Lower lobe of right lung (tissue), 2 donors: ENCODE measurements around the gene PTPRN2. TPM values are rescaled to one million over a fixed set of nuclear protein-coding genes. Genes with fewer than 3 reads are reported as not detected.
A peak's percentile ranks its signal among the peaks of the same experiment; 100 is the strongest.

Experiments
- ATAC-seq, 2 donors: fragments of 200-7000 bp; cut with Tn5 transposase; one replicate each; pipeline ENCODE4 v1.9.1; 2020 to 2022; ENCODE audit warnings: mild to moderate bottlenecking in 2 of 2, moderate library complexity in 2 of 2
- DNase-seq: peaks from one replicate; pipeline ENCODE4 v3.0.0-alpha.2; 2020
- H3K27ac ChIP-seq: fragments of 200-600 bp; one replicate; pipeline ENCODE4 v1.8.0; 2022
- H3K27me3 ChIP-seq: fragments of 200-600 bp; one replicate; pipeline ENCODE4 v1.8.0; 2022; ENCODE audit warnings: low read depth
- H3K36me3 ChIP-seq: fragments of 200-600 bp; one replicate; pipeline ENCODE4 v1.8.0; 2022; ENCODE audit warnings: mild to moderate bottlenecking
- H3K4me1 ChIP-seq: fragments of 200-600 bp; one replicate; pipeline ENCODE4 v1.8.0; 2022
- H3K4me3 ChIP-seq: fragments of 200-600 bp; one replicate; pipeline ENCODE4 v1.8.0; 2022; ENCODE audit warnings: mild to moderate bottlenecking
- H3K9me3 ChIP-seq: fragments of 200-600 bp; one replicate; pipeline ENCODE4 v1.8.0; 2022
- intact Hi-C: fragments of 100-400 bp; cut with DNase I; formaldehyde crosslinking; loops from one replicate; pipeline ENCODE4 v1.11.0; 2022
- total RNA-seq: library from RNA; stranded (reverse); fragmentation: NEBNext Ultra II Directional; extraction: Animal tissue kit (Norgen Biotek cat#: 25700); gene quantifications from one replicate; pipeline ENCODE4 v1.2.1, GENCODE V29; 2021
- TF ChIP-seq, protein P1 (sequence below): fragments of 200-600 bp; IDR thresholded peaks from one replicate; pipeline ENCODE4 v1.8.0; 2022; ENCODE audit warnings: antibody characterized with exemption, mild to moderate bottlenecking
- donor health status: DM: no; HTN: yes; CAD: no; lungs with severe emphysema.

The PTPRN2 gene
- total RNA-seq, 1 donor from 2014 or later = 6.8 TPM

DNA sequence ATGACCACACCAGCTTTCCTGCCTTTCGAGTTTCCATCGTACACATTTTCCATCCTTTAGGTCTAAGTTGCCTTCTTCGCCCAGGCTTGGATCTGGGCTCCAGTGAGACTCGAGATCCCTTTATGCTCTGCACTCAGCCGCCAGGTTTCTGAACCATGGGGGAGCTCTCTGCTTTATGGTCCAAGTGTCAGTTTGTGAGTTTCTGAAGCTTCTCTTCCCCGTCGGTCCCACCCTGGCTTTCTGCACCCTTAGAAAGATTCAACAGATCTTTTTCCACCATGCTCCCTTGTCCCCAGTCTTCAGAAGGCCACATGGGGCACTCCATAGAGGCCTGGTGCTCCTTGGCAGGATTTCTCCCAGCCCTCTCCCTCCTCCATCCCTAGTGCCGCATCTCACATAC, 402.0 kb downstream of the PTPRN2 start:
- no peaks in the 10 kb centered on the region for H3K4me1 ChIP-seq
- H3K27me3 ChIP-seq = no peaks in the 10 kb centered on the region
- TF ChIP-seq, protein P1, sequence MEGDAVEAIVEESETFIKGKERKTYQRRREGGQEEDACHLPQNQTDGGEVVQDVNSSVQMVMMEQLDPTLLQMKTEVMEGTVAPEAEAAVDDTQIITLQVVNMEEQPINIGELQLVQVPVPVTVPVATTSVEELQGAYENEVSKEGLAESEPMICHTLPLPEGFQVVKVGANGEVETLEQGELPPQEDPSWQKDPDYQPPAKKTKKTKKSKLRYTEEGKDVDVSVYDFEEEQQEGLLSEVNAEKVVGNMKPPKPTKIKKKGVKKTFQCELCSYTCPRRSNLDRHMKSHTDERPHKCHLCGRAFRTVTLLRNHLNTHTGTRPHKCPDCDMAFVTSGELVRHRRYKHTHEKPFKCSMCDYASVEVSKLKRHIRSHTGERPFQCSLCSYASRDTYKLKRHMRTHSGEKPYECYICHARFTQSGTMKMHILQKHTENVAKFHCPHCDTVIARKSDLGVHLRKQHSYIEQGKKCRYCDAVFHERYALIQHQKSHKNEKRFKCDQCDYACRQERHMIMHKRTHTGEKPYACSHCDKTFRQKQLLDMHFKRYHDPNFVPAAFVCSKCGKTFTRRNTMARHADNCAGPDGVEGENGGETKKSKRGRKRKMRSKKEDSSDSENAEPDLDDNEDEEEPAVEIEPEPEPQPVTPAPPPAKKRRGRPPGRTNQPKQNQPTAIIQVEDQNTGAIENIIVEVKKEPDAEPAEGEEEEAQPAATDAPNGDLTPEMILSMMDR = no peak
- no peak overlapping the region for H3K4me3 ChIP-seq
- DNase-seq (no peak), ATAC-seq (no peak)
- no peaks in the 10 kb centered on the region for H3K9me3 ChIP-seq
- H3K36me3 ChIP-seq = no peaks in the 10 kb centered on the region
- H3K27ac ChIP-seq = no peak overlapping the region
- intact Hi-C loops = no loop called here

DNA sequence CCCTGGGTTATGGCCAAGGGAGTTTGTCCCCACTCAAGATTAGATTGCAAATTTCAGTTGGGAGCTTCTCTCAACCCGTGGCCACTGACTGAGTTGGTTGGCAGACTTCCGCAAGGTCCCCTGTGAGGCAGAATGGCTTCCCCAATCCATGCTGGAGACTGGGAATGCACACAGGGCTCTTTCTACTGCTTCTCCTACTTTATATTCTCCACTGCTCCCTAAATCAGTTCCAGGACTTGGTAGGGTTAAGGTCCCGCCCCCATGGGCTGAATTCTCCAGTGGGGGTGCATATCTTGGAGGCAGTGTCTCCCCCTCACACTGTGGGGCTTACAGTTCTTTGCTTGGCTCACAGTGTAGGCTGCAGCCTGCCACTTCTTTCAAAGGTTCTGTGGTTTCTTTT, 404.2 kb downstream of the PTPRN2 start:
- Histone ChIP-seq H3K9me3 (no peaks in the 10 kb centered on the region), H3K27ac (no peak overlapping the region), H3K36me3 (no peaks in the 10 kb centered on the region), H3K4me1 (no peaks in the 10 kb centered on the region), H3K27me3 (no peaks in the 10 kb centered on the region), H3K4me3 (no peak overlapping the region)
- intact Hi-C loops = no loop called here
- ATAC-seq (no peak), DNase-seq (no peak)
- TF ChIP-seq, protein P1 = no peak

DNA sequence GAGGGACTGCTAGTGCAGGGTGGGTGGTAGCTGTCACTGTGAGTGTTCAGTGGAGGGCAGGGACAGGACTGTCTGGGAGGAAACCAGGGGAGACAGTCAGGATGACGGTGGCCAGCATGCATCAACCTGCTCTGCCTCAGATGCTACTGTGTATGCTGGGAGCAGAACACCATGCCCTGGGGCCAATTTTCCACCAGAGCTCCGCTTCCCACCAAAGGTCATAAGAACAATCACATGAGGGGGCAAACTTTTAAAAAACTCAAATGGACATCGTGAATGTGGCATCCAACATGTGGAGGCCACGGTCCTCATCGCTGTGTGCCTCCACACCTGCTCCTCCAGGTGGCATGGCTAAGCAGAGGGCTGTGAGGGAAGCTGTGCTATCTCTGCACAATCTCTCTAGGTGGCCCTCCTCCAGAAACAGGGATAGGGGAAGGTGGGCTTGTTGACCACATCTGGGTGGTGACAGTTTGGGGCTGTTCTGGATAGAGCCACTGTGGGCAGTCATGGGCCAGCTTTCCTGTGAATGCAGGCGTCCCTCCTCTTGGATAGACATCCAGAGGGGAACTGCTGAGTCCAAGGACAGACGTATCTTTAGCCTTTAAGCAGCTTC, 411.0 kb downstream of the PTPRN2 start:
- no peak overlapping the region for H3K4me3 ChIP-seq
- no peak overlapping the region for H3K27ac ChIP-seq
- TF ChIP-seq, protein P1 = no peak
- intact Hi-C loops = no loop called here
- peaks cover 5% of the 10 kb centered on the region for H3K9me3 ChIP-seq
- DNase-seq (no peak), ATAC-seq (no peak)
- H3K36me3 ChIP-seq = no peaks in the 10 kb centered on the region
- no peaks in the 10 kb centered on the region for H3K4me1 ChIP-seq
- H3K27me3 ChIP-seq = no peaks in the 10 kb centered on the region

DNA sequence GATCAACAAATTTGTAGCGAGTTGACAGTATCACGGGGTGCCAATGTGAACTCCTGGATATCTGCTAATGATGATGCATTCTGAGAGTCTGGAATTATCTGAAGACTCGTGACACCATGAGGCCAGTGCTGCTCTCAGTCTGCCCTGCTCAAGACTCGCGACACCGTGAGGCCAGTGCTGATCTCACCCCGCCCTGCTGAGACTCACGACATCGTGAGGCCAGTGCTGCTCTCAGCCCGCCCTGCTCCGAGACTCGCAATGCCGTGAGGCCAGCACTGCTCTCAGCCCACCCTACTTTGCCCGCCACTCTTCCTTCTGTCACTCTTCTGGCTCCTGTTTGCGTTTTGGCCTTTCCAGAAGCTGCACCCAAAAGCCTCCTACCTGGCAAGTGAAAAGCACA, 411.8 kb downstream of the PTPRN2 start:
- Histone ChIP-seq H3K4me3 (no peak overlapping the region), H3K27me3 (no peaks in the 10 kb centered on the region), H3K27ac (no peak overlapping the region), H3K4me1 (no peaks in the 10 kb centered on the region), H3K9me3 (peaks cover 5% of the 10 kb centered on the region), H3K36me3 (no peaks in the 10 kb centered on the region)
- ATAC-seq (peak in 1 of 2 donors; percentile 41), DNase-seq (no peak)
- TF ChIP-seq, protein P1 = no peak
- intact Hi-C loops = no loop called here

DNA sequence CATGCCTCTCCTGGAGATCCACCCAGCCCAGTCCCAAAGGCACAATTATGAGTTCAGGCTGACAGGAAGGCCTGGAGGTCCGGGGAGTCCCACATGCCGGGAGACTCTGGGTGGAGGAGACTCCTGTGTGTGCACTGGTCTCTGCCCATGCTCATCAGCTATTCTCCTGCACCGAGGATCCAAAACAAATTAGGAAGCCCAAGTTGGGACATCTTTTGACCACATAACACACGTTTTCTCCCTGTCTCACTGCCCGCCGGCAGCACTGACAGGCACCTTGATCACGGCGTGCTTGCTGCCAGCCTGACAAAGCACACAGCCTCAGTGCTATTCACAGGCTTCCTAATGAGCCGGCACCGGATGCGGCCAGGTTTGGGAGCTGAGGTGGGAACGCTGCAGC, 412.7 kb downstream of the PTPRN2 start:
- ATAC-seq (no peak), DNase-seq (no peak)
- no peaks in the 10 kb centered on the region for H3K36me3 ChIP-seq
- no peaks in the 10 kb centered on the region for H3K4me1 ChIP-seq
- intact Hi-C loops = no loop called here
- H3K4me3 ChIP-seq = no peak overlapping the region
- no peaks in the 10 kb centered on the region for H3K27me3 ChIP-seq
- TF ChIP-seq, protein P1 = no peak
- H3K9me3 ChIP-seq = peaks cover 5% of the 10 kb centered on the region
- H3K27ac ChIP-seq = no peak overlapping the region
